GM19467 (cell line): ENCODE data around the gene STIM2.
"Not testable (repeated sequence)": the region's sequence is repeated elsewhere in the genome, so short reads cannot be mapped to it uniquely, and the experiment has no call there.

Experiments
- ATAC-seq: cut with Tn5 transposase; IDR thresholded peaks from one replicate; pipeline ENCODE4 v1.9.1; 2021; ENCODE audit warnings: mild to moderate bottlenecking, moderate library complexity; ENCODE audit not compliant: unreplicated experiment

Gene STIM2

DNA sequence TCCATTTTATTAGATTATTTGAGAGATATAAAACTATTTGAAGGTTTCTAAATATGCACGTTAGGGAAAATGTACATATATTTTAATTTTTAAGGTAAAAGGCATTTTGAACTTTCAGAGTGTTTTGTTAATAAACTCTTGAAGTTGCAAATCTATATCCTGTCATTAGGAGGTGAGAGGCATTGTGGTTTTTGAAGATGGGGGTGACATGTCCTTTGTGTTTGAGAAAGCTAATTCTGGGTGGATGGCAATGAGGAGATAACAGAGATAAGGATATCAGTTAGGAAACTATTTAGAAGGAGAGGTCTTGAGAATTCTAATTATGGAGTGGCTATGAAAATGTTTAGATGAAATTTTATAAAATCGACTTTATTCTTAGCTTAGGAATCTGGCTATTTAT, 6.1 kb downstream of the STIM2 start:
- no peak for ATAC-seq

DNA sequence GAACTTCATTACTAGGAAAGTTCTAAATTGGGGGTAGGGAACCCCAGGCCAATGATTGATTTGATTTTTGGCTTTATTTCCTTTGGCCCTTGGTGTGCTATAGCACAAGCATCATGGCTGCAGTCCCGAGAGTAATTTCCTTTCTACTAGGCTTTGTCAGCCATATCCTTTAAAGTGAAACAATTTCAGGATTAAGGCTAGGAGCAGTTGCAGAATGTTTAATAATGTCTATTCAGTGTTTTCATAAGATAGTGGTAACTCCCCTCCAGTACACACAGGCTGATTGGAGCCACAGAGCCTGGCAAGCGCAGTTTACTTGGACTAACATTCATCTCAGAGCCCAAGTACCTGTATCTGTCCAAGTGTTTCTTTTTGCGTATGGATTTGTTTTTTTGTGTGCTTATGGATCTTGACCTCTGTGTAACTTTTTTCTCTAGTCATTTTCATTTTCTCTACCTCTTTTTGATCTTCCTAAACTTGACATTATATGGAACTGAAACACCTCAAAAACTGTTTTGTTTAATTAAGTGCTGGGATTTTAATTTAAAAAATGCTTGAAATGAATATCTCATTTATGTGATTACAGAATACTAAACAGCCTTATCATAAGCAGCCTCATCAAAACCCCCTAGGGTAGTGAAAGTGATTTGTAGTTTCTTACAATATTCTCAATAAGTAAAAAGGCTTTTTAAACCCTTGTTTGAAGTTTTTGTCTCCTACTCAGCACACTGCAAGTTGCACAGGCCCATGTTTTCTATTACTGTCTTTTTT, 7.5 kb downstream of the STIM2 start:
- ATAC-seq, result no peak

DNA sequence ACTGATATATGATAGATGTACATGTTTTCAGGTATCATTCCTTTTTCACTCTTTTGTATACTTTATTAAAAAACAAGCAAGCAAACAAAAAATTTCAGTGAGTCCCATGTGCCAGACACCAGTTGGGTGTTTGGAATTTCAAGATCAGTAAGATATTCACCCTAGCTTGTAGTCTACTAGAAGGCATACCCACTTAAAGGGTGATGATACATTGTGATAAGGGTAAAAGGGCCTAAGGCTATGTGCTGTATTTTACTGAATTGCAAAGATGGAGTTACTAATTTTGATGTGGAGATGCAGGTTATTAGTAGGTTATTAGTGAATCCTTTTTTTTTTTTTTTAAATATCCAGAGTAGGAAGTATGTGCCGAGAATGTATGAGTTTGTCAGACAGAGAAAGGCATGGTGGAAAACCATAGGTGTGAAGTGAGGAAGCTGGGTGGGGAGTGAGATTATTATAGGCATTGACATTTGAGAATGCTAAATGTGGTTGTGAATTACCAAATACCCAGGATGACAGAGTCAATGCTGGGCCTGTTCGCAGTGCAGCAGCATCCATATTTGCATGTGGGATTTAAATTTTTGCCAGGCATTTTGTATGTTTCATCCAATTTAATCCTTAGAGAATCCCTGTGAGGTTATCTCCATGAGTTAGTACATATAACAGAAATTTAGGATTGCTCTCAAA, 10.1 kb downstream of the STIM2 start:
- no peak for ATAC-seq

DNA sequence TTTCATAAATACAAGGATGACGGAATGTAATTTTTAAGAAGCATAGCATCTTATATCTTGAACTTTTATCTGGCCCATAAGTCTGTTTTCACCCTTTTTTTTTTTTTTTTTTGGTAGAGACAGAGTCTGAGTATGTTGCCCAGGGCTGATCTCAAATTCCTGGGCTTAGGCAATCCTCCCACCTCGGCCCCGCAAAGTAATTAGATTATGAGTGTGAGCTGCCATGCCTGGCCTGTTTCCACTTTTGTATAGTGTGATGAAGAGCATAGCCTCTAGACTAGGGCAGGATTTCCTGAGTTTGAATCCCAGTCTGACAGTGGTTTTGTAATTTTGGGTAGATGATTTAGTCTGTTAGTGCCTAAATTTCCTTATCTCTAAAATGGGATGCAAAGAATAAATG, 11.0 kb downstream of the STIM2 start:
- no peak for ATAC-seq

DNA sequence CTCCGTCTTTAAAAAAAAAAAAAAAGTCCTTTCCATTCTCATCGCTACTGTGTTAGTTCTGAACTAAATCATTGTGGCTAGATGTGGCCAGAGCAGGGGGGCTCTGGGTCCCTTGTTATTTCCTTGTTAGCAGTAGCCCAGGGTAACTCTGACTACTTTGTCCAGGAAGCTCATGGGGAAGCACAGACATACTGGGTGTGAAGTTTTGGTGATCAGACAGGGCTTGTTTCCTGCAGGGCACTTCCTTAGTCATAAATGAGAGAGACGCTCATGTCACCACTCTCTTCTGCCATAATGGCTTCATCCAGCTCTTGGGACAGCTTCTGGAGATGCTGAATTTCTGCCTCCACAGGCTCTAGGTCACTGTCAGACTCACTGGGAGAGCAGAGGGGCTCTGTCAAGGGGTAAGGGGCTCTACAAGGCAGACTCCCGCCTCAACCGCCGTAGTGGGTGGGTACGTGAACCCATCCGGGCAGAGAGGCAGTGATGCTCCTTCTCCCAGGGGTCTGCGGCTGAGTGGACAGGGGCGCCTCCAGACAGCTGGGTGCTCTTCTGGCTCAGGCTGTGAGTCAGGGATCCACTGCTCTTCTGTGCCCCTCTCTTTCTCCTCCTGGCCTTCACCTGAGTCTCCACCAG, 12.9 kb downstream of the STIM2 start:
- ATAC-seq, result peak; percentile 84

DNA sequence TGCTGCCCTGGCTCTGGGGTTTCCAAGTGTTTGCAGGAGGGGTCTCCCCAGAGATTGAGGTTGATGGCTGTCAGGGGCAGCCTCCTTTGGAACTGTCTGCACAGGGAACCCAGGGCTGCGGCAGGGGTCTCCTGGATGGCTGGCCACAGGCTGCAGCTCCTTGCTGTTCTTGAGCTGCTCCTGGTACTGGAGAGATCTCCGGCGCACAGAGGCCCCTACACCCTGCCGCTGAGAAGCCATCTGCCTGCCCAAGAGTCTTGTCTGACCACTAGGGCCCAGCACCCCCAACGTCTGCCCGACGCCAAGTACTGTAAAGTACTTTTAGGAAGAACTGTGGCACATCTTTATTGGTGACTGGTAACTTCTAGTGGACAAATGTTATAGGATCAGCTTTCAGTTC, 13.5 kb downstream of the STIM2 start:
- no peak for ATAC-seq

DNA sequence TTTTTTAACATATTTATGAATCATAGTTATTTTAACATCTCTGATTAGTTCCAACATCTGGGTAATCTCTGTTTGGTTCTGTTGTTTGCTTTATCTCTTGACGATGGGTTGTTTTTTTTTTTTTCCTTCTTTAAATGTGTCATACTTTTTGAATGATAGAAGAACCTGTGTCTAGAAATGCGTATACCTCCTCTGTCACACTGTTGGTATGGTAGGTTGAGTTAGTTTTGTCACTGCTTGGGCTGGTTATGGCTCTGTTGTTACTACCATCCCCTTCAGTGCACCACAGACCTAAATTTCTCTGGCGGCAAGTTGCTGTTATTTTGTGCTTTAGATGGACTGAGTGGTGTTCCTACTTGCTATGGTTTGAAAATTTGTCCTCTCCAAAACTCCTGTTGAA, 16.8 kb downstream of the STIM2 start:
- ATAC-seq, result no peak

DNA sequence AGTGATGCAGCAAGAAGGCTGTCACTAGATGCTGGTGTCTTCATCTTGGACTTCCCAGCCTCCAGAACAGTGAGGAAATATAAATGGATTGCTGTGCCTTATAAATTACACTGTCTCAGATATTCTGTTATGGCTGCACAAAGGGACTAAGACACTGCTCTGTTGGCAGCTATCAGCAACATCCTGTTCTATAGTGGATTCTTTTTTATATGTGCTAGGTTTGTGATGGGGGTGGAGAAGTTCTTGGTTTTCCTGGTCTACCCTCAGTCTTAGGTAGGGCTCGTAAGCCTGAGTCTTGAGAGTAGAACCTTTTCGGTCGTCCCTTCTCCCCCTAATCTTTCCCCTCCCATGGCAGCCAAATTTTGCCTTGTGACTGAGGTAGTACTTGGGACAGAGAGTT, 17.3 kb downstream of the STIM2 start:
- ATAC-seq, result no peak

DNA sequence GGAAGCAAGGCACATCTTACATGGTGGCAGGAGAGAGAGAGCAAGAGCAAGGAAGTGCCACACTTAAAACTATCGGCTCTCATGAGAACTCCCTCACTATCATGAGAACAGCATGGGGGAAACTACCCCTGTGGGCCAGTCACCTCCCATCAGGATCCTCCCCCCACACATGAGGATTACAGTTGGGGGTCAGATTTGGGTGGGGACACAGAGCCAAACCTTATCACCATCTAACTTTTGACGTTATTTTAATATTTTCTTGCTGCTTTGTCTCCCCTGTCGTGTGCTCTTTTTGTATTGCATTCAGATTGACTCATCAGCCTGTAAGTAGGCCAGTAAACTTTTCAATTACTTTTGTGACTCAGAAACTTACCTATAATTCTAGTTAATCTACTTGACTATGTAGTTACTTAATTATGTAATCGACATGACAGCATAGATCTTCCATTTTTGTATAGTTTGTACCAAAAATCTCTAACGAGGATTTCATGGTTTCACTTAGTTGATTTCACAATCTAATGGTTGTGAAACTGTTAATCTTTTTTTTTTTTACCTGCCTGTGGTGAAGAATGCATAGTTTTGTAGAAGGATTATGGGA, 18.3 kb downstream of the STIM2 start:
- no peak for ATAC-seq

DNA sequence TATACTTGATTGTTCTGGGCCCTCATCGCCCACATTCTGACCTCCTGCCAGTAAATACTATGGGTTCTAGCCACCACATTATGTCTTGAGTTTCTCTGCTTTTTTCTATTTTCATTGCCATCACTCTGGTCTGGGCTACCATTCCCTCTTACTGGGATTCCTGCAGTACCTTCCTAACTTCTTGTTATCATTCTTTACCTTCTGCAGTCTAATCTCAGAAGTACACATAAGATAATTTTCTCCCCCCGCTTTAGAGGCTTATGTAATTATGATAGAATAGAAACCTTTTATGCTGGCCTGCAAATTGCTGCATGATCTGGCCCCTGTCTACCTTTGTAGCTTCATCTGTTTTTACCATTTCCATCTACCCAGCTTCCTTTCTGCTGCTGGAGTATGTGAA, 19.2 kb downstream of the STIM2 start:
- no peak for ATAC-seq

DNA sequence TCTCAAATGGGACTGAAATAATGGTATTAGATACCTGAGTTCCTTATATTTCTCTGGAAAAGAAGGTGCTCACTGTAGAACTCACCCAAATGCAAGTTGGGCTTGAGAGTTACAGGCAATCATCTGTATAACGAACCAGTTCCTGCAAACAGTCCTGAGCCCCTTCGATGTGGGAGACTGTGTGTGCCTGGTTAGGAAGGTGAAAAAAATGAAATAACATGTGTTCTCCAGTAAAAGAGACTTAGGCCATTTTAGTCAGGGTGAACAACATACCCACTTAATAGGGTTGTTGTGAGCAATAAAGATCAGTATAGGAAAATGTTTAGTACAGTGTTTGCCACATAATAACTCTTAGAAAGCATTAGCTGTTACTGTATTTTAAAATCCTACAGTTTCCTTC, 23.4 kb downstream of the STIM2 start:
- ATAC-seq, result no peak

DNA sequence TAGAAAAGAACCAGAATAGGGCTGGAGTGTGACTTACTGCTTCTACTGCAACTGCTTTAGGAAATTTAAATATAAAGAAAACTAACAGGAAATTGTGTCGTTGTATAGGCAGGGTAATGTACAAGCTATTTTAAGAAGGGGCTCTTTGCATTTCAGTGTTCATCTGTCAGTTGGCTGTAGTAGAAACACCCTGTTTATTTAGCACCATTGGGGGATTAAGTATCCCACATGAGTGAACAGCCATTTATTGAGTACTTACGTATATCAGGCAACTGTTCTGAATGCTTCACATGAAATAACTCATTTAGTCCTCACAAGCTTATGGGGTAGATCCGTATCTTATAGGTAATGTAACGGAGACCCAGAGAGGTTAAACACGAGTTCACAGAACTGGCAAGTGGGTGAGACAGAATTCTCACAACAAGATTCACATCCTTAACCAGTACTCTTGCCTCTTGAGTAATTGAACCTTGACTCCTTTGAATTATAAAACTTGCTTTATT, 23.9 kb downstream of the STIM2 start:
- peak; percentile 49 for ATAC-seq

DNA sequence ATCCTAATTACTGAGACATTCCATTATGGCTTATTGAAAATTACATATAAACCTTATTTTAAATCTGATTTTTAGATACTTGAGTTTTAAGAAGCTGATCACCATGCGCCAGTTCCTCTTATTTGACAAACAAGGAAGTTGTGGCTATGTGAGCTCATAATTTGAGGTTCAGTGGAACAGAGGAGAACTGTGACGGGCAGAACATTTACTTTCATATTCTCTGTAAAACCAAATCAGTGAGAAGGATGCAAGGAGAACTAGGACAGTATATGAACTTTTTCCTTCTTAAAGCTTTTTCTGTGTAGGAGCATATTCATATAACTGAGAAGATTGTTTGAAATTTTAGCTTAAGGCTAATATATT, 25.3 kb downstream of the STIM2 start:
- ATAC-seq, result peak; percentile 69

DNA sequence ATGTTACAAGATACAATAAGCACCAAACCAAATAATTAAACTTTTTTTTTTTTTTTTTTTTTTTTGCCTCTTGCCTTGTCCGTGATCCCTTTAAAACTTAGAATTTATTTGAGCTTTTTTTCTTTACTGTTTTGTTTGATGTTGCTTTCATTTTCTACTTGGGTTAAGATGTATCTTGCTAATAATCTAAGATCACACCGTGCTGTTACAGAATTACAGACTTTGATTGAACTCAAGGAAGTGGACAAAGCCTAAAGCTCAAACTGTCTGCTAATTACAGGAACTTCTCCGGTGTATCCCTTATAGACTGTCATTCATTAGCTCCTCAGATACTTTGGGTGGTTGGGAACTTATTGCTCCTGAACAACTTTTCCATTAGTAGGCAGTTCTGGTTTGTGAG, 26.5 kb downstream of the STIM2 start:
- no peak for ATAC-seq

DNA sequence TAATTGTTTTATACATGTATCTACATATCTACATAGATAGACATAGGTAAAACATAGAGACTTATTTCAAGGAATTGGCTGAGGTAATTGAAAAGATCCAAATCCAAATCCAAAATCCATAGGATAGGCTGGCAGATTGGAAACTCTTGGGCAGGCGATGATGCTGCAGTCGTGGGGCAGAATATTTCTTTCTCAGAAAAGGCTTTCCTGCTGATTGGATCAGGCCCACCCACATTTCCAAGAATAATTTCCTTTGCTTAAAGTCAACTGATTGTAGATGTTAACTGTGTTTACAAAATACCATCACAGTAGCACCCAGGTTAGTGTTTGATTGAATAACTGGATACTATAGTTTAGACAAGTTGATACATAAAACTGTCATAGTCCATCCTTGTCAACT, 27.2 kb downstream of the STIM2 start:
- ATAC-seq, result no peak

DNA sequence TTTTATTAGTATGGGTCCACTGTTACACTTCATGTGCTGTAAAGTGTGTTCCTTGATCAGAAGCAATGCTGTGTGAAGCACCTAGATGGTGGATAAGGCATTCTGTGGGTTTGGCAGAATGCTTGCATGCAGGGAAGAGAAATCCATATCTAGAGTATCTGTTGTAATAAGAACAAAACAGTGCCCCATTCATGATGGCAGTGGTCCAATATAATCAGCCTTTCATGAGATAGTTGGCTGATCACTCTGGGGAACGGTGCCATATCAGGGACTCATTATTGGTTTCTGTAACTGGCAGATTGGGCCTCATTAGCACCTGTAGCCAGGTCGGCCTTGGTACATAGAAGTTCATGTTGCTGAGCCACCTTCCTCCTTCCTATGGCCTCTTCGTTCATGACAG, 28.7 kb downstream of the STIM2 start:
- ATAC-seq, result no peak

DNA sequence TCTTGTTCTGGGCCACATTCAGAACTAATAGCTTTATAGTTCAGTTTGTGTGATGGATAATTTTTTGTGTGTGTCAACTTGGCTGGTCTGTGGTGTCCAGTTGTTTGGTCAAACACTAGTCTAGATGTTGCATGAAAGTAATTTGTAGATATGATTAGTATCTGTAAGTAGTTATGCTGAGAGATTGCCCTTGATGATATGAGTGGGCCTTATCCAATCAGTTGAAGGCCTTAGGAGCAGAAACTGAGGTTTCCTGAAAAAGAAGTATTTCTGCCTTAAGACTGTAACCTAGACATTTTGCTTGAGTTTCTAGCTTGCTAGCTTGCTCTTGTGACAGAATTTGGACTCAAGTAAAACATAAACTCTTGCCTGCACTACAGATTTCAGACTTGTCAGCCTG, 30.4 kb downstream of the STIM2 start:
- ATAC-seq, result no peak

DNA sequence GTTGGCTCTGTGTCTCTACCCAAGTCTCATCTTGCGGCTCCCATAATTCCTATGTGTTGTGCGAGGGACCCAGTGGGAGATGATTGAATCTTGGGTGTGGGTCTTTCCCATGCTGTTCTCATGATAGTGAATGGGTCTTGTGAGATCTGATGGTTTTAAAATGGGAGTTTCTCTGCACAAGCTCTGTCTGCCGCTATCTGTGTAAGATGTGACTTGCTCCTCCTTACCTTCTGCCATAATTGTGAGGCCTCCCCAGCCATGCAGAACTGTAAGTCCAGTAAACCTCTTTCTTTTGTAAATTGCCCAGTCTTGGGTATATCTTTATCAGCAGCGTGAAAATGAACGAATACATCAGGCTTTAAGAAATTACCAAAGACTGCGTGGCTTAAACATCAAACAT, 31.2 kb downstream of the STIM2 start:
- no peak for ATAC-seq

DNA sequence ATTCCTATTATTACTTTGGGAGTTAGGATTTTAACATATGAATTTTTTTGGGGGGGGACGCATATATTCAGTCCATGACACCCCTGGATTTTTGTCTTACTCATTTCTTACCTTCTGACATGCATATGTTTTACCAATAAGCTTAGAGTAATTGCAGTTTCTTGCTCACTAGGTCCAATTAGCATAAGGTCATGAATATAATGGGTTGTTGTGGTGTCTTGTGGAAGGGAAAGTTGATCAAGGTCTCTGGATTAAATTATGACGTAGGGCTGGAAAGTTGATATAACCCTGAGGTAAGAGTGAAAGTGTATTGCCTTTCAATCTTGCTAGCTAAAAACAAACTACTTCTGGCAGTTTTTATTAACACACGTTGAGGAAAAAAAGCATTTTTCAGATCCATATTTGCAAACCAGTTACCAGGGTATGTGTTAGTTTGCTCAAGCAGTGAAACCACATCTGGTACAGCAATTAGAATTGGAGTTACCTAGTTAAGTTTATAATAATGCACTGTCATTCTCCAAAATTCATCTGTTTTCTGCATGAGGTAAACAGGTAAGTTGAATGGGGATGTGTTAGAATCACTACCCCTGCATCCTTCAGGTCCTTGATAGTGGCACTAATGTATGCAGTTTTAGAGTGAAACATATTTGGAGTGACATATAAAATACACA, 32.0 kb downstream of the STIM2 start:
- no peak for ATAC-seq

DNA sequence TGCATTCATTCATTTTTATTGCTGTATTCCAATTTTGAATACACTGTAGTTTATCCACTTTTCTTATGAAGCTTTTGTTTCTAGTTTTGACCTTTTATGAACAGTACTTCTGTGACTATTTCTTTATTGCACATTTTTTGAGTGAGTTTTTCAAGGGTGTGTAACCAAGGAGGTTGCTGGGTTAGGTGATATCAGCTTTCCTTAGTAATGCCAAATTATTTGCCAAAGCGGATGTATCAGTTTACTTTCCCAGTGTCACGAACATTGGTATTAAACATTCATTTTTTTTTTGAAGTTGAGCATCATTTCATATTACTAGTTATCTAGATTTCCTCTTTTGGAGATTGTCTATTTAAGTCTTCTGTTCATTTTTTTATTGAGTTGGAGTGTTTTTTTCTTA, 32.9 kb downstream of the STIM2 start:
- ATAC-seq, result no peak

DNA sequence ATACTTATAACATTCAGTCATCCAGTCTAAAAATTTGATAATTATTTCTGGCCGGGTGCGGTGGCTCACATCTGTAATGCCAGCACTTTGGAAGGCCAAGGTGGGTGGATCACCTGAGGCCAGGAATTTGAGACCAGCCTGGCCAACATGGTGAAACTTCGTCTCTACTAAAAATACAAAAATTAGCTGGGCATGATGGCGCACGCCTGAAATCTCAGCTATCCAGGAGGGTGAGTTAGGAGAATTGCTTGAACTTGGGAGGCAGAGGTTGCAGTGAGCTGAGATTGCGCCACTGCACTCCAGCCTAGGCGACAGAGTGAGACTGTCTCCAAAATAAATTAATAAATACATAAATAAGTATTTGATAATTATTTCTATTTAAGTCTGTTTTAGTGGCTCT, 34.2 kb downstream of the STIM2 start:
- ATAC-seq, result not testable (repeated sequence)
